ENCODE measurements around the gene PPP2R2C.

PPP2R2C gene

DNA sequence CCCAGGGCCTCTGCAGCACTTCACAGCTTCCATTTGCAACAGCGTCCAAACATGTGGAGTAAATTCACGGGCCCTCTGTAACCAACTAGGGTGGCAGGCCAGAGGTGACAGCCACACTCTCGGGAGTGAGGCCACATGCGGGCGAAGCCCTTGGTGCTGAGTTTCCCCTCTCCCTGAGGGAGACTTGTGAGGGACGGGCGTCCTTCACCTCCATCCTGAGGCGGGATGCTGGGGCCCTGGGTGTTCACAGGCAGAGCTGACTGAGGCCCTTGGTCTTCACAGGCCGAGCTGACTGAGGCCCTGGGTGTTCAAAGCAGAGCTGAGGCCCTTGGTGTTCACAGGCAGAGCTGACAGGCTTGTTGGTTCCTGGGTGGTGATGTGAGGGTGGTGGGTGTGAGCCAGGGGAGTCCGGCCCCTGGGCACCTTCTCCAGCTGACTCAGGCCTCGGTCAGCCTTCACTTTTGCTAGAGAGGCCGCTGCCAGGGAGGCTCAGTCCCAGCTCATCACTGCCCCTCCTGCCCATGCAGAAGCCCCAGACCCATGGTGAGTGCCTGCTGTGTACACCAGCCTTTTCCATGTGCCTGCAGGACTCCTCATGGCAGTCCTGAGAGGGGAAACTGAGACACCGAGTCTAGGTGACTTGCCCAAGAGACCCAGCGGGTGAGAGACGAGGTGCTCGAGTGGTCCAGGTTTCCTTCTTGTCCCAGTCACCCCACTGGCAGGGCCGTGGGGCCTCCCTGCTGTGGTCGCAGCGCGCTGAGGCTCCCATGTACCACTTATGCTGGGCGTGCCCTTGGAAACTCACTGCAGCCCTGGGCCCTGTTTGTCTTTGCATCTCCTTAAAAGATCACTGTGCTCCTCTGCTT is 194.2 kb downstream of the PPP2R2C start:
- no peak overlapping the region for H3K4me3 ChIP-seq (ENCODE audit: control insufficient read depth, low read depth, low read length)
- no peak for DNase-seq (ENCODE audit: low read depth)
- TF ChIP-seq, protein P1, sequence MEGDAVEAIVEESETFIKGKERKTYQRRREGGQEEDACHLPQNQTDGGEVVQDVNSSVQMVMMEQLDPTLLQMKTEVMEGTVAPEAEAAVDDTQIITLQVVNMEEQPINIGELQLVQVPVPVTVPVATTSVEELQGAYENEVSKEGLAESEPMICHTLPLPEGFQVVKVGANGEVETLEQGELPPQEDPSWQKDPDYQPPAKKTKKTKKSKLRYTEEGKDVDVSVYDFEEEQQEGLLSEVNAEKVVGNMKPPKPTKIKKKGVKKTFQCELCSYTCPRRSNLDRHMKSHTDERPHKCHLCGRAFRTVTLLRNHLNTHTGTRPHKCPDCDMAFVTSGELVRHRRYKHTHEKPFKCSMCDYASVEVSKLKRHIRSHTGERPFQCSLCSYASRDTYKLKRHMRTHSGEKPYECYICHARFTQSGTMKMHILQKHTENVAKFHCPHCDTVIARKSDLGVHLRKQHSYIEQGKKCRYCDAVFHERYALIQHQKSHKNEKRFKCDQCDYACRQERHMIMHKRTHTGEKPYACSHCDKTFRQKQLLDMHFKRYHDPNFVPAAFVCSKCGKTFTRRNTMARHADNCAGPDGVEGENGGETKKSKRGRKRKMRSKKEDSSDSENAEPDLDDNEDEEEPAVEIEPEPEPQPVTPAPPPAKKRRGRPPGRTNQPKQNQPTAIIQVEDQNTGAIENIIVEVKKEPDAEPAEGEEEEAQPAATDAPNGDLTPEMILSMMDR (IDR thresholded peaks at IDR 0.05; ENCODE audit: control insufficient read depth, insufficient read depth, low read depth, low read length, missing control alignments) = no peak

DNA sequence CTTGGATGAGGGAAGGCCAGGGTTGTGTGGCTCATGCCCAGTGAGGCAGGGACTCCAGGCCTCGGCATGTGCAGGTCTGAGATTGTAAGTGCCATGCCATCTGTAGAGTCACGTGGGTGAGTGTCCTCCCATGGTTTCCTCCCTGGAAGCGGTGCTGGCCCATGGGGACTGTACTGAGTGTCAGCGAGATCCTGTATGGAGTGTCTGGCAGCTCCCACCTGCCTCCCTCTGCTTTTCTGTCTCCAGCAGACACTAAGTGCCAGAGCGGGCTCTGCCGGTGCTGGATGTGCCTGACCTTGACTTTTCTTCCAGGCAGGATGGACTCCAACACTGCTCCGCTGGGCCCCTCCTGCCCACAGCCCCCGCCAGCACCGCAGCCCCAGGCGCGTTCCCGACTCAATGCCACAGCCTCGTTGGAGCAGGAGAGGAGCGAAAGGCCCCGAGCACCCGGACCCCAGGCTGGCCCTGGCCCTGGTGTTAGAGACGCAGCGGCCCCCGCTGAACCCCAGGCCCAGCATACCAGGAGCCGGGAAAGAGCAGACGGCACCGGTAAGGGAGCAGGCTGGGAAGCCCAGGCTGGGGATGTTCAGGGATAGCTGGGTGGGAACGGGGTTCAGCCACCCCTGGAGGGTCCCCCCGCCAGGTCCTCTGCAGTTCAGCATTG is 195.1 kb downstream of the PPP2R2C start:
- DNase-seq (ENCODE audit: low read depth) = no peak
- TF ChIP-seq, protein P1 (IDR thresholded peaks at IDR 0.05; ENCODE audit: control insufficient read depth, insufficient read depth, low read depth, low read length, missing control alignments) = no peak

DNA sequence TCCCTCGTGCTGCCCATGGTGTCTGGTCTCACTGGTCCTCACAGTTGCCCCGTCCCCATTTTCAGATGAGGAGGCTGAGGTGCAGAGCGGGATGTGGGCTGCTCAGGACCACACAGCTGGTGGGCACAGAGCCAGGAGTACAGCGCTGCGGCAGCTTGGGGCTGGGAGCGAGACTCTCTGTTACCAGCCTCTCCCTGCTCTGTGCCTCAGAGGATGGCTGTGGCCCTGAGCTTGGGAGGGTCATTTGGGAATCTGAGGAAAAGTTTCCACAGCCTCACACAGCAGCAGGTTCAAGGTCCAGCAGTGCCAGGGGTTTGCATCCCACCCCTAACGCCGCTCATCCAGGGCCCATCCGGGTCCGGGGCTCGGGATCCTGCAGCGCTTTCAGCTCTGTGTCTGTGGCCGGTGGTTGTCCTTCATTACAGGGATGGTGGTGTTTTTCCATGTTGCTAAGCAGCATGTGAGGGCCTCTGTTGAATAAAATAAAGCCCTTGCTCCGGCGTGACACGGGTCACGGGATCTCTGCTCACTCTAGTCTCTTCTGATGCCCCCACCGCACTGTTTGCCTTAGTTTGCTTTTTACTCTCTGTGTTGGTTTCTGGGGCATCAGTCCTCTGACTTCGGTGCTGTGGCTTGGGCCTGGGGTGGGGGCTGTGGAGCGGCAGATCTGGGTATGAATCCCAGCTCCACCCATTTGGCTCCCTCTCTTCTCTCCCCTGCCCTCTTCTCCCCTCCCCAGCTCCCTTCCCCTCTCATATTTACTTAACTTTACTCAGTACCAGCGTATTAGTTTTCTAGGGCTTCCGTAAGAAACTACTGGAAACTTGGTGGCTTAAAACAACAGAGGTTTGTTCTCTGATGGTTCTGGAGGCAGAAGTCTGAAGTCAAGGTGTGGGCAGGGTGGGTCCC is 196.3 kb downstream of the PPP2R2C start:
- TF ChIP-seq, protein P1 (IDR thresholded peaks at IDR 0.05; ENCODE audit: control insufficient read depth, insufficient read depth, low read depth, low read length, missing control alignments) = no peak
- H3K4me3 ChIP-seq (ENCODE audit: control insufficient read depth, low read depth, low read length) = no peak overlapping the region
- no peak for DNase-seq (ENCODE audit: low read depth)

More for the DNA sequence above, 195.1 kb downstream of the PPP2R2C start:
- H3K4me3 ChIP-seq (ENCODE audit: control insufficient read depth, low read depth, low read length) = no peak overlapping the region

DNA sequence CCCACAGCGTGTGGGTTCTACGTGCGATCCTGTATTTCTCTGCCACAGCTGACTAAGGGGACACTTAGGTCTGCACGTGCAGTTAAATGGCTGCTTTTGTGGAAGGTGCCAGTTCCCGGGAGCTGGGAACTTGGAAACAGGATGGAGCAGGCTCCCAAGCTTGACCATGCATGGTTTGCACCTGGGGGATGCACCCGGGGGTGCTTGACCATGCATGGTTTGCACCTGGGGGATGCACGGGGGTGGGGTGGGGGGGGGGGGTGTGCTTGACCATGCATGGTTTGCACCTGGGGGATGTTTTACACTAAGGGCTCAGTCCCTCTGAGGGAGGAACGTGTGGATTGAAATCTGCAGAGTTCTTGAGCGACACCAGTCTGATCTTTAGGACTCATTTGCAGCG is 197.1 kb downstream of the PPP2R2C start:
- TF ChIP-seq, protein P1 (IDR thresholded peaks at IDR 0.05; ENCODE audit: control insufficient read depth, insufficient read depth, low read depth, low read length, missing control alignments) = no peak
- no peak overlapping the region for H3K4me3 ChIP-seq (ENCODE audit: control insufficient read depth, low read depth, low read length)
- DNase-seq (ENCODE audit: low read depth) = no peak

DNA sequence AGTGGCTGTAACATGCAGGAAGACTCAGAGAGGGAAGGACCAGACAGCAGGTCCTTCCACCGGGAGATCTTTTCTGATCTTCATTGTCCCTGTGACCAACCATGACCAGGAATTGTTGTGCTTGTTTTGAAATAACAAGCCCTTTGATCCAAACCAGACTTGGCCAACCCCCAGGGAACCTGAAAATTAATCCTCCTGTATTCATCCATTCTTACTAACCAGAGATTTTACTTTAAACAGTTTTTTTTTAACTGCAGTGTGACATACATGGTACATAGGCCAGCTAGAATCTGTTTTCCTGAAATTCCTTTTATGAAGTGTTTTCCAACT is 198.8 kb downstream of the PPP2R2C start:
- TF ChIP-seq, protein P1 (IDR thresholded peaks at IDR 0.05; ENCODE audit: control insufficient read depth, insufficient read depth, low read depth, low read length, missing control alignments) = no peak
- H3K4me3 ChIP-seq (ENCODE audit: control insufficient read depth, low read depth, low read length) = no peak overlapping the region
- DNase-seq (ENCODE audit: low read depth) = no peak
